Activated naive CD4-positive, alpha-beta T cell treated with anti-CD3 and anti-CD28 coated beads, Interleukin-2, amount 50 U/mL, for 24 hours (primary cell): Measurements from ENCODE around the gene HJURP.

Experiments
- H3K27ac Mint-ChIP-seq: one replicate; pipeline ENCODE4 v1.8.0; 2021; ENCODE audit warnings: mild to moderate bottlenecking, mixed read lengths
- H3K27me3 Mint-ChIP-seq: one replicate; pipeline ENCODE4 v1.8.0; 2021; ENCODE audit warnings: mixed read lengths
- H3K36me3 Mint-ChIP-seq: one replicate; pipeline ENCODE4 v1.8.0; 2021; ENCODE audit warnings: mixed read lengths
- H3K4me1 Mint-ChIP-seq: one replicate; pipeline ENCODE4 v1.8.0; 2021; ENCODE audit warnings: mixed read lengths
- H3K4me3 Mint-ChIP-seq: one replicate; pipeline ENCODE4 v1.8.0; 2021; ENCODE audit warnings: mild to moderate bottlenecking, mixed read lengths
- H3K9me3 Mint-ChIP-seq: one replicate; pipeline ENCODE4 v1.8.0; 2021; ENCODE audit warnings: mixed read lengths

Gene HJURP

DNA sequence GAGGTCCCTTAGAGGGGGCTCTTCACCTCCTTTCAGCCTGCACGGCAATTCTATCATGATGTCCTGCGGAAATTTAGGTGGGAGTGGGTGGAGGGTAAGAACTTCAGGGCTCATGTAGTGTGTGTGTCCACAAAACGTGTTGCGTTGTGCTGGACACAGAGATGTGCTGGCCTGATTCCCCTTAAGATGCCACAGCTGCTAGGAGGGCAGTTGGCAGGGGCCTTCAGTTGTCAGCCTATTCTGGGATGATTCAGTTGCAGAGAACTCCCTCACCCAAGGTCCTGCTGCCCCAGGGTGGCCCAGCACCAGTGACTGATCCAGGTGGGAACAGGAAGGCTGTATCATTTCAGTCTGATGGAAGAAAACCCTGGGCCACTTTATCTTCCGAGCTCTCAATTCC is 1.0 kb upstream of the HJURP start:
- Mint-ChIP-seq H3K36me3 (no peaks in the 10 kb centered on the region), H3K27ac (no peak overlapping the region), H3K4me1 (peaks cover 17% of the 10 kb centered on the region), H3K4me3 (peak overlapping the region; percentile 24), H3K9me3 (no peaks in the 10 kb centered on the region), H3K27me3 (peaks cover 3% of the 10 kb centered on the region)

GRCh38 chr2:233853883-233854240 is 473 bp downstream of the HJURP start:
- H3K27me3 Mint-ChIP-seq, result peaks cover 2% of the 10 kb centered on the region
- H3K4me1 Mint-ChIP-seq, result peaks cover 17% of the 10 kb centered on the region
- H3K36me3 Mint-ChIP-seq, result no peaks in the 10 kb centered on the region
- no peak overlapping the region for H3K27ac Mint-ChIP-seq
- no peaks in the 10 kb centered on the region for H3K9me3 Mint-ChIP-seq
- H3K4me3 Mint-ChIP-seq, result peak overlapping the region; percentile 95

- H3K36me3 Mint-ChIP-seq, result no peaks in the 10 kb centered on the region
- no peak overlapping the region for H3K27ac Mint-ChIP-seq
These were observed 982 bp downstream of the HJURP start for GRCh38 chr2:233853353-233853752.

DNA sequence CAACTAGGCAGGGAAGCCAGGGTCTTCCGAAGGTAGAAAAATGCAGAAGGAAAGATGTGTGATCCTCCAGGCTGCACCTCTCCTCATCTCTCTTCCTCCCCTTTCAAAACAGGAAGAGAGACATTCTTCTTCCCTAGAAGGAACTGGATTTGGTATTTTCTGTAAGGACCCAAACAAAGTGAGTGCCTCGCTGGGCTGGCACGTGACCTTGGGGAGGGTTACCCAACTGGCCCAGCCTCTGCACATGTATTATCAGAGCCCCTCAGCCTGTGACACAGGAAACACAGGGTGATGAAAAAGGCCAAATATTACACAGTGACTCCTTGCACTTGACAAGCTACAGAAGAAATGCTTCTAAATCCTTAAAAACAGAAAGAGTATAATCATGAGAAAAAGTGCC is 2.3 kb downstream of the HJURP start:
- Mint-ChIP-seq H3K4me1 (peaks cover 17% of the 10 kb centered on the region), H3K9me3 (no peaks in the 10 kb centered on the region), H3K36me3 (no peaks in the 10 kb centered on the region), H3K4me3 (no peak overlapping the region), H3K27me3 (peaks cover 2% of the 10 kb centered on the region), H3K27ac (no peak overlapping the region)

More at GRCh38 chr2:233853353-233853752, 982 bp downstream of the HJURP start:
- Mint-ChIP-seq H3K9me3 (no peaks in the 10 kb centered on the region), H3K4me1 (peaks cover 17% of the 10 kb centered on the region), H3K4me3 (peak overlapping the region; percentile 95), H3K27me3 (peaks cover 2% of the 10 kb centered on the region)

DNA sequence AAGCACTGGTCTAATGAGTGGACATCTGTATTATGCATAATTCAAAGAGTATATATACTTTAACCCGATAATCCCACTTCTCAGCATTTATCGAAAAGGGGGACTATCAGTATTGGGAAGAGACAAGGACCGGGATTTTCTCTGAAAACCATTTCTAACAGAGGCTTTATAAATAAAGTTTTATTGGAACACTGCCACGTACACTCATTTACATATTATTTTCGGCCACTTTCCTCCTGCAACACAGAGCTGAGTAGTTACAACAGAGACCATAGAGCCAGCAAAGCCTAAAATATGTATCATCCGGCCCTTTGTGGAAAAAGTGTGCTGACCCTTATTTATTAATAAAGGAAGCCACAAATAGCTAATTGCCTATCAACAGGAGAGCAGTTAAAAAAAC is 3.2 kb downstream of the HJURP start:
- Mint-ChIP-seq H3K9me3 (no peaks in the 10 kb centered on the region), H3K27ac (no peak overlapping the region), H3K4me3 (no peak overlapping the region), H3K27me3 (peaks cover 2% of the 10 kb centered on the region), H3K4me1 (peaks cover 17% of the 10 kb centered on the region), H3K36me3 (no peaks in the 10 kb centered on the region)

- H3K27me3 Mint-ChIP-seq, result peaks cover 2% of the 10 kb centered on the region
- peaks cover 15% of the 10 kb centered on the region for H3K4me1 Mint-ChIP-seq
These were observed 3.6 kb downstream of the HJURP start for GRCh38 chr2:233850745-233851144.

GRCh38 chr2:233849607-233850271 is 4.6 kb downstream of the HJURP start:
- Mint-ChIP-seq H3K4me3 (no peak overlapping the region), H3K36me3 (no peaks in the 10 kb centered on the region), H3K4me1 (peaks cover 6% of the 10 kb centered on the region), H3K27me3 (peaks cover 2% of the 10 kb centered on the region), H3K27ac (no peak overlapping the region), H3K9me3 (no peaks in the 10 kb centered on the region)

More at GRCh38 chr2:233850745-233851144, 3.6 kb downstream of the HJURP start:
- Mint-ChIP-seq H3K27ac (no peak overlapping the region), H3K4me3 (no peak overlapping the region), H3K9me3 (no peaks in the 10 kb centered on the region), H3K36me3 (no peaks in the 10 kb centered on the region)

DNA sequence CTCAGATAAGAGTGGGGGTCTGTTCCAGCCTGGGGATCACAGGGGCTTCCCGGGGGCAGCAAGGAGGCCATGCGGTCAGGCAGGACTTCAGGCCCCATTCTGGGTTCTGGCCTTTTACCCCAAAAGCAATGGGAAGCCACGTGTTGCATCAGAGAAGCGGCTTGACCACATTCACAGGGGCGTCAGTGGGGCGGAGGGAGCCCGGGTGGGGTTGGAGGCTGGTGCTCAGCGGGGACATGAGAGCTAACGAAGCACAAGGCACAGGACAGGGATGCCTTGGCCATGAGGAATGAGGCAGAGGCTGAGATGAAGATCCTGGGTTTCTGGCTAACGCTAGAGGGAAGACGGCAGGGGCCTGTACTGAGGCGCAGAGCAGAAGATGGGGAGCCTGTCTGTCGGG is 6.1 kb downstream of the HJURP start:
- no peaks in the 10 kb centered on the region for H3K36me3 Mint-ChIP-seq
- no peaks in the 10 kb centered on the region for H3K4me1 Mint-ChIP-seq
- no peaks in the 10 kb centered on the region for H3K27me3 Mint-ChIP-seq
- H3K27ac Mint-ChIP-seq, result no peak overlapping the region
- H3K9me3 Mint-ChIP-seq, result no peaks in the 10 kb centered on the region
- H3K4me3 Mint-ChIP-seq, result no peak overlapping the region

DNA sequence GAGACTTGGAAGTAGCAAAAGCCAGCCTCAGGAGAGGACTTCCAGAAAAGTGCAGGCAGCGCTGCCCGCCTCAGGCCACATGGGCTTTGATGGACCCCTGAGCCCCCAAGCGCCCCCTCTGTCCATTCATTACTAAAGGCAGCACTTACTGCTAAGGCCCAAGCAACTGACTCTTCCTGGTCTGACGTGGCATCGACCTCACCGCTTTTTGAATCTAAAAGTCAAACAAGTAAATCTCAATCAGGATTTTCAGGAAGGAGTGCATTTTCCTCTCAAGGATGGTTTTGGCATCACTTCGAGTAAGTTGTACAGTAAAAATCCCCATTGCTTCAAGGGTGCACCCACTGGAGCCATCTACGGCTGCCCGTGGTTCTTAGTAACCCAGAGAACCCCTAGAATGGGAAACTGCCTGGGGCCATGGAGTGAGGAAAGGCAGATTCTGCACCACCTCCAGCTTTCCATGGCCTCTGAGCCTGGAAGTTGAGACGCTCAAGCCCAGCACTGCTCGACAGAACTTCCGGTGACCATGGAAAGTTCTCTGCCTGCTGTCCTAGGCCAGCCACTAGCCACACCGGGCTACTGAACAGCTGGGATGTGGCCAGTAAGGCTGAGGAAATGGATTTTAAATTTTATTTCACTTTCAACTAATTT is 7.0 kb downstream of the HJURP start:
- no peaks in the 10 kb centered on the region for H3K36me3 Mint-ChIP-seq

GRCh38 chr2:233846387-233847247 is 7.7 kb downstream of the HJURP start:
- Mint-ChIP-seq H3K4me3 (no peak overlapping the region), H3K27me3 (no peaks in the 10 kb centered on the region), H3K9me3 (no peaks in the 10 kb centered on the region), H3K27ac (no peak overlapping the region), H3K4me1 (no peaks in the 10 kb centered on the region), H3K36me3 (no peaks in the 10 kb centered on the region)

More for the DNA sequence above, 7.0 kb downstream of the HJURP start:
- Mint-ChIP-seq H3K27me3 (no peaks in the 10 kb centered on the region), H3K9me3 (no peaks in the 10 kb centered on the region), H3K4me1 (no peaks in the 10 kb centered on the region), H3K4me3 (no peak overlapping the region), H3K27ac (no peak overlapping the region)

DNA sequence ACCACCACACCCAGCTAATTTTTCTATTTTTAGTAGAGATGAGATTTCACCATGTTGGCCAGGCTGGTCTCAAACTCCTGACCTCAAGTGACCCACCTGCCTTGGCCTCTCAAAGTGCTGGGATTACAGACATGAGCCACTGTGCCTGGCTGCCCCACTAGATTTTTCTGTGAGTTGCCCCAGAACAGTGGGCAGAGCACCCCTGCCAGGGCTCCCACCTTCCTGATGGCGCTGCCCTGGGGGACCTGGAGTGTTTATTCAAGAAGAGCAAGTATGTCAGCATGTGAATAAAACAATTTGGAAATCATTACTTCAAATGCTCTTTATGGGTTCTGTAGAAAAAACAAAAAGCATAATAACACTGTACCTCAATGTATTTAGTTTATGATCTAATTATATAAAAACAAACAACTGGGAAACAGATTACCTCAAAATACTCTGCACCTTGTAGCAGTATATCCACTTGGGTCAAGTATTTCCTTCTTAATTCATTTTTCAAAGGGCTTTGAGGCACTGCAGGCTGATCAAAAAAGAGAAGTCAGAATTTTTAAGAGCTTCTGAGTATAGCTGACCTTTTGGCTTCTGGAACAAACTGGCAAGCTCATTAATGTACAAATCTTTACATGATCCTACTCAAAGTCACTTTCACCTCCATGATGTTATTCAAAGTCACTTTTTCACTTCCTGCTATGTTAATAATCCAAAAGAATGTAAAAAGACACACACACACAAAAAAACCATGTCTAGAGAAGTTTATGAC is 8.9 kb downstream of the HJURP start:
- H3K36me3 Mint-ChIP-seq, result no peaks in the 10 kb centered on the region
- H3K27me3 Mint-ChIP-seq, result no peaks in the 10 kb centered on the region

GRCh38 chr2:233844836-233845235 is 9.5 kb downstream of the HJURP start:
- H3K27me3 Mint-ChIP-seq, result no peaks in the 10 kb centered on the region
- no peaks in the 10 kb centered on the region for H3K4me1 Mint-ChIP-seq
- no peak overlapping the region for H3K27ac Mint-ChIP-seq
- H3K9me3 Mint-ChIP-seq, result no peaks in the 10 kb centered on the region
- H3K36me3 Mint-ChIP-seq, result no peaks in the 10 kb centered on the region
- no peak overlapping the region for H3K4me3 Mint-ChIP-seq

More for the DNA sequence above, 8.9 kb downstream of the HJURP start:
- no peak overlapping the region for H3K27ac Mint-ChIP-seq
- no peaks in the 10 kb centered on the region for H3K9me3 Mint-ChIP-seq
- H3K4me1 Mint-ChIP-seq, result no peaks in the 10 kb centered on the region
- no peak overlapping the region for H3K4me3 Mint-ChIP-seq

DNA sequence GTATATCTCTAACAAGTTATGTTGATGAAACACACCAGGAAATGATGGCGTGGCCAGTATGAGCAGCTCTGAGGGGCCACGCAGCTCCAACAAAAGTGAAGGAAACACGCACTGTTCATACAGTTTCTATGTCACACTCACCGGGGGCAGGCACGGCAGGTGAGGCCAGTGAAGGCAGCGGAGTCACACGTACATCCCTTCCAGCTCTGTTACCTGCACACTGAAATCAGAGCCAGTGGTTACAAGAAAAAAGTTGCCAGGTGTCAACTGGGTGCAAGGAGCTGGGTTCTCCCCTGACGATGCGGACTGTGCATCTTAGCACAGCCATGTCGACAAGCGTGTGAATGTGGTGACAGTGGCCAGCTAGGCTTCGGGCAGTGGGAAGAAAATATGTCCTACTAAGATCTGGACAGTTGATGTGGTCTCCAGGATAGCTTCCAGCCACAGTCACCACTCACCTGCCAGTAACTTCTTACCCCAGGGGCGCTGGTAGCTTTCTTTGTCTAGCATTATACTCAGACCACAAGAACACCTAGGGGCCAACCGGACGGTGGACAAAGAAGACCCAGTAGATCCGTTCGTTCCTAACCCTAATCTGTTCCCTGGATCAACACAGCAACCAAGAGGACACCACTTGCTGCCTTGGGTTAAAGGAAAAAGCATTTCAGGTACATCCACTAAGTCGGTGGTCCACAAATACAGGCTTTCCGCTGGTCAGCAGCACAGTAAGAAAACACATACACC is 10.1 kb downstream of the HJURP start:
- H3K9me3 Mint-ChIP-seq, result no peaks in the 10 kb centered on the region
- H3K27me3 Mint-ChIP-seq, result no peaks in the 10 kb centered on the region
- no peak overlapping the region for H3K27ac Mint-ChIP-seq
- H3K36me3 Mint-ChIP-seq, result no peaks in the 10 kb centered on the region
- H3K4me1 Mint-ChIP-seq, result no peaks in the 10 kb centered on the region
- H3K4me3 Mint-ChIP-seq, result no peak overlapping the region

DNA sequence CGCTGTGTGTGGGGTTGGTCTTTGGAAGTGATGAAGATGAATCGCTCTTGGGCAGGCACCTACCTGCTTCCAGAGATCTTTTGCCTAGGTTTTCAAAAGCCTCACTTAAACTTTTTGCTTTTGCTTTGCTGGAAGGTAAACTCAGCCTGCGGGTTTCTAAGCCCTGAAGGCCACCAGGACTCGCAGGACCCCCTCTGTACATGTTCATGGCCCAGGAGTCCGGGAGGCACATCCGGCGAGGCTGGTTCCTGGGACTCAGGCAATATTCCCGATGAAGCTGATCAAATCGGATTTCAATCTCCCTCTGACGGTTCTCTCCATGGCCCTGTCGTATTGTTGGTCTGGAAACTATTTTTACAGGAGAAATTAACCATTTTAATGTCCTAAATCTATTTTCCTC is 13.2 kb downstream of the HJURP start:
- H3K27me3 Mint-ChIP-seq, result no peaks in the 10 kb centered on the region
- H3K4me3 Mint-ChIP-seq, result no peak overlapping the region
- H3K27ac Mint-ChIP-seq, result peak overlapping the region; percentile 67
- H3K36me3 Mint-ChIP-seq, result no peaks in the 10 kb centered on the region
- H3K4me1 Mint-ChIP-seq, result no peaks in the 10 kb centered on the region
- no peaks in the 10 kb centered on the region for H3K9me3 Mint-ChIP-seq

DNA sequence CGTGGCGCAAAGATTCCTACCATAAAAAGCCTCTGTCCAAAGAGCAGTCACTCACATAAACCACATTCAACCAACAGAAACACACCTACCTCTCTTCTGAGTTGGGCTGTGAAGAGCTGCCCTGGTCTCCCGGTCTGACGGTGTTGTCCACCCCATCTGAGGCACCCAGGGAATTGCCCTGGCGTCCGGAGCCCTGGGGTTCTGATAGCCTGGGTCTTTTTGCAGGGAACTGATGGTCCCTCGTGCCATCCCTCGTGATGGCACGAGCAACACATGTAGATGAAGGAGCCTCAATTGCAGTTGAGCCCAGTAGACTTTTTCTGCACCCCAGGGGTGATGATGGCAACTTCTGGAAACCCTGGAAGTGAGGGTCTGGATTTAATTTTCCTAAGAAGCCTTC is 13.8 kb downstream of the HJURP start:
- Mint-ChIP-seq H3K4me1 (no peaks in the 10 kb centered on the region), H3K27me3 (no peaks in the 10 kb centered on the region), H3K4me3 (no peak overlapping the region), H3K27ac (no peak overlapping the region), H3K9me3 (no peaks in the 10 kb centered on the region), H3K36me3 (no peaks in the 10 kb centered on the region)
